ENCODE data around the gene TTC39A. TPM values are rescaled to one million over a fixed set of nuclear protein-coding genes. Genes with fewer than 3 reads are reported as not detected.

Gene TTC39A
- total RNA-seq (4.8 TPM), polyA plus RNA-seq (ENCODE audit: insufficient read depth in 1 of 8, insufficient read length in 8 of 8, low replicate concordance in 1 of 8) (1 to 10 TPM; 1.3 to 5.1 (median 3.4) TPM)
- long read RNA-seq, donor 1 = 0 reads
- long read RNA-seq, donor 2 = 0 reads
- long read RNA-seq, donor 3 = 0 reads
- long read RNA-seq, donor 4 = 0 reads
- long read RNA-seq, donor 5 = 0 reads
- long read RNA-seq, donor 6 = 0 reads
- long read RNA-seq, donor 7 = 0 reads
- long read RNA-seq, donor 8 = 0 reads
- long read RNA-seq, donor 9 = 0 reads
- long read RNA-seq, donor 10, partial matches to known transcripts = 0 of 1 reads
- long read RNA-seq, donor 10, other reads (novel, unspliced or antisense) = 0 of 1 reads
- long read RNA-seq, donor 11 = 0 reads

GRCh38 chr1:51330331-51331201 is at the start of gene TTC39A:
TTC39A (minus strand) TSS chr1:51330562; CDS start chr1:51330477, 85 bp downstream.
- H3K9me3 ChIP-seq (replicated peaks; ENCODE audit: control insufficient read depth, low read depth, low read length) = no peaks in the 10 kb centered on the region
- WGBS (ENCODE audit: insufficient coverage) = under 1% methylated on average over 84 of the region's 87 CpGs
- H3K27me3 ChIP-seq (ENCODE audit: control insufficient read depth, insufficient read depth, low read length) = peaks cover 13% of the 10 kb centered on the region
- H3K4me3 ChIP-seq (ENCODE audit: low read length) = peak within 1 kb of the TSS; percentile 38
- peak; percentile 30 for DNase-seq
- H3K4me1 ChIP-seq (ENCODE audit: control insufficient read depth, insufficient read depth, low read length) = peaks cover 18% of the 10 kb centered on the region
- H3K36me3 ChIP-seq (ENCODE audit: control insufficient read depth, insufficient read depth, low read length) = no peaks in the 10 kb centered on the region
- peak within 1 kb of the TSS; percentile 51 for H3K27ac ChIP-seq (ENCODE audit: low read length)

GRCh38 chr1:51378871-51379270 is 48.5 kb upstream of the TTC39A start:
- Histone ChIP-seq H3K4me3 (ENCODE audit: low read length) (no peak overlapping the region), H3K36me3 (ENCODE audit: control insufficient read depth, insufficient read depth, low read length) (peaks cover 13% of the 10 kb centered on the region), H3K4me1 (ENCODE audit: control insufficient read depth, insufficient read depth, low read length) (no peaks in the 10 kb centered on the region), H3K27me3 (ENCODE audit: control insufficient read depth, insufficient read depth, low read length) (no peaks in the 10 kb centered on the region), H3K27ac (ENCODE audit: low read length) (no peak overlapping the region), H3K9me3 (replicated peaks; ENCODE audit: control insufficient read depth, low read depth, low read length) (peaks cover 7% of the 10 kb centered on the region)
- no peak for DNase-seq
- no CpG with 5 or more reads among the region's 6 CpGs for WGBS (ENCODE audit: insufficient coverage)

- Histone ChIP-seq H3K36me3 (ENCODE audit: control insufficient read depth, insufficient read depth, low read length) (peaks cover 11% of the 10 kb centered on the region), H3K27me3 (ENCODE audit: control insufficient read depth, insufficient read depth, low read length) (no peaks in the 10 kb centered on the region), H3K4me1 (ENCODE audit: control insufficient read depth, insufficient read depth, low read length) (no peaks in the 10 kb centered on the region), H3K27ac (ENCODE audit: low read length) (no peak overlapping the region), H3K9me3 (replicated peaks; ENCODE audit: control insufficient read depth, low read depth, low read length) (no peaks in the 10 kb centered on the region), H3K4me3 (ENCODE audit: low read length) (no peak overlapping the region)
- WGBS (ENCODE audit: insufficient coverage) = 100% methylated on average over 1 of the region's 3 CpGs
- no peak for DNase-seq
These were observed 43.5 kb upstream of the TTC39A start for GRCh38 chr1:51373898-51374297.

- Histone ChIP-seq H3K27ac (ENCODE audit: low read length) (no peak overlapping the region), H3K4me3 (ENCODE audit: low read length) (no peak overlapping the region), H3K27me3 (ENCODE audit: control insufficient read depth, insufficient read depth, low read length) (no peaks in the 10 kb centered on the region), H3K9me3 (replicated peaks; ENCODE audit: control insufficient read depth, low read depth, low read length) (no peaks in the 10 kb centered on the region), H3K4me1 (ENCODE audit: control insufficient read depth, insufficient read depth, low read length) (no peaks in the 10 kb centered on the region), H3K36me3 (ENCODE audit: control insufficient read depth, insufficient read depth, low read length) (peaks cover 11% of the 10 kb centered on the region)
- DNase-seq = peak; percentile 6
These were observed 42.2 kb upstream of the TTC39A start for GRCh38 chr1:51372561-51372960.

GRCh38 chr1:51369171-51369570 is 38.8 kb upstream of the TTC39A start:
- H3K27ac ChIP-seq (ENCODE audit: low read length) = no peak overlapping the region
- DNase-seq = no peak
- WGBS (ENCODE audit: insufficient coverage) = 76% methylated on average over 3 of the region's 4 CpGs

GRCh38 chr1:51365774-51366173 is 35.4 kb upstream of the TTC39A start:
- H3K36me3 ChIP-seq (ENCODE audit: control insufficient read depth, insufficient read depth, low read length) = peaks cover 11% of the 10 kb centered on the region
- H3K9me3 ChIP-seq (replicated peaks; ENCODE audit: control insufficient read depth, low read depth, low read length) = no peaks in the 10 kb centered on the region
- no CpG with 5 or more reads among the region's 1 CpG for WGBS (ENCODE audit: insufficient coverage)
- H3K4me1 ChIP-seq (ENCODE audit: control insufficient read depth, insufficient read depth, low read length) = no peaks in the 10 kb centered on the region
- H3K27me3 ChIP-seq (ENCODE audit: control insufficient read depth, insufficient read depth, low read length) = no peaks in the 10 kb centered on the region
- H3K4me3 ChIP-seq (ENCODE audit: low read length) = no peak overlapping the region
- no peak for DNase-seq
- H3K27ac ChIP-seq (ENCODE audit: low read length) = no peak overlapping the region

More at GRCh38 chr1:51369171-51369570, 38.8 kb upstream of the TTC39A start:
- peaks cover 16% of the 10 kb centered on the region for H3K36me3 ChIP-seq (ENCODE audit: control insufficient read depth, insufficient read depth, low read length)
- no peaks in the 10 kb centered on the region for H3K9me3 ChIP-seq (replicated peaks; ENCODE audit: control insufficient read depth, low read depth, low read length)
- H3K27me3 ChIP-seq (ENCODE audit: control insufficient read depth, insufficient read depth, low read length) = no peaks in the 10 kb centered on the region
- no peaks in the 10 kb centered on the region for H3K4me1 ChIP-seq (ENCODE audit: control insufficient read depth, insufficient read depth, low read length)
- no peak overlapping the region for H3K4me3 ChIP-seq (ENCODE audit: low read length)

- Histone ChIP-seq H3K27me3 (ENCODE audit: control insufficient read depth, insufficient read depth, low read length) (no peaks in the 10 kb centered on the region), H3K36me3 (ENCODE audit: control insufficient read depth, insufficient read depth, low read length) (peaks cover 17% of the 10 kb centered on the region), H3K27ac (ENCODE audit: low read length) (no peak overlapping the region), H3K4me3 (ENCODE audit: low read length) (no peak overlapping the region), H3K4me1 (ENCODE audit: control insufficient read depth, insufficient read depth, low read length) (no peaks in the 10 kb centered on the region), H3K9me3 (replicated peaks; ENCODE audit: control insufficient read depth, low read depth, low read length) (no peaks in the 10 kb centered on the region)
- DNase-seq = no peak
- 60% methylated on average over 1 of the region's 4 CpGs for WGBS (ENCODE audit: insufficient coverage)
These were observed 29.5 kb upstream of the TTC39A start for GRCh38 chr1:51359879-51360278.

GRCh38 chr1:51355382-51355781 is 25.0 kb upstream of the TTC39A start:
- Histone ChIP-seq H3K27ac (ENCODE audit: low read length) (no peak overlapping the region), H3K9me3 (replicated peaks; ENCODE audit: control insufficient read depth, low read depth, low read length) (no peaks in the 10 kb centered on the region), H3K27me3 (ENCODE audit: control insufficient read depth, insufficient read depth, low read length) (no peaks in the 10 kb centered on the region), H3K4me1 (ENCODE audit: control insufficient read depth, insufficient read depth, low read length) (no peaks in the 10 kb centered on the region), H3K36me3 (ENCODE audit: control insufficient read depth, insufficient read depth, low read length) (peaks cover 9% of the 10 kb centered on the region), H3K4me3 (ENCODE audit: low read length) (no peak overlapping the region)
- no peak for DNase-seq
- WGBS (ENCODE audit: insufficient coverage) = no CpG with 5 or more reads among the region's 1 CpG

GRCh38 chr1:51354416-51354815 is 24.1 kb upstream of the TTC39A start:
- Histone ChIP-seq H3K27me3 (ENCODE audit: control insufficient read depth, insufficient read depth, low read length) (no peaks in the 10 kb centered on the region), H3K4me1 (ENCODE audit: control insufficient read depth, insufficient read depth, low read length) (no peaks in the 10 kb centered on the region), H3K9me3 (replicated peaks; ENCODE audit: control insufficient read depth, low read depth, low read length) (no peaks in the 10 kb centered on the region), H3K27ac (ENCODE audit: low read length) (no peak overlapping the region), H3K4me3 (ENCODE audit: low read length) (no peak overlapping the region), H3K36me3 (ENCODE audit: control insufficient read depth, insufficient read depth, low read length) (peaks cover 2% of the 10 kb centered on the region)
- DNase-seq = no peak
- WGBS (ENCODE audit: insufficient coverage) = no CpG with 5 or more reads among the region's 3 CpGs

- no CpG with 5 or more reads among the region's 1 CpG for WGBS (ENCODE audit: insufficient coverage)
- no peak for DNase-seq
- Histone ChIP-seq H3K36me3 (ENCODE audit: control insufficient read depth, insufficient read depth, low read length) (peaks cover 2% of the 10 kb centered on the region), H3K27me3 (ENCODE audit: control insufficient read depth, insufficient read depth, low read length) (no peaks in the 10 kb centered on the region), H3K4me3 (ENCODE audit: low read length) (no peak overlapping the region), H3K4me1 (ENCODE audit: control insufficient read depth, insufficient read depth, low read length) (no peaks in the 10 kb centered on the region), H3K9me3 (replicated peaks; ENCODE audit: control insufficient read depth, low read depth, low read length) (no peaks in the 10 kb centered on the region), H3K27ac (ENCODE audit: low read length) (no peak overlapping the region)
These were observed 21.5 kb upstream of the TTC39A start for GRCh38 chr1:51351907-51352306.
